NCI-H774 (cell line): Measurements from ENCODE around the gene PRR5L.

Experiments used
- DNase-seq: peaks from one replicate; lab custom pipeline; 2025; lab: John Stamatoyannopoulos, UW

The PRR5L gene, protein sequence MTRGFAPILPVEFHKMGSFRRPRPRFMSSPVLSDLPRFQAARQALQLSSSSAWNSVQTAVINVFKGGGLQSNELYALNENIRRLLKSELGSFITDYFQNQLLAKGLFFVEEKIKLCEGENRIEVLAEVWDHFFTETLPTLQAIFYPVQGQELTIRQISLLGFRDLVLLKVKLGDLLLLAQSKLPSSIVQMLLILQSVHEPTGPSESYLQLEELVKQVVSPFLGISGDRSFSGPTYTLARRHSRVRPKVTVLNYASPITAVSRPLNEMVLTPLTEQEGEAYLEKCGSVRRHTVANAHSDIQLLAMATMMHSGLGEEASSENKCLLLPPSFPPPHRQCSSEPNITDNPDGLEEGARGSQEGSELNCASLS

DNA sequence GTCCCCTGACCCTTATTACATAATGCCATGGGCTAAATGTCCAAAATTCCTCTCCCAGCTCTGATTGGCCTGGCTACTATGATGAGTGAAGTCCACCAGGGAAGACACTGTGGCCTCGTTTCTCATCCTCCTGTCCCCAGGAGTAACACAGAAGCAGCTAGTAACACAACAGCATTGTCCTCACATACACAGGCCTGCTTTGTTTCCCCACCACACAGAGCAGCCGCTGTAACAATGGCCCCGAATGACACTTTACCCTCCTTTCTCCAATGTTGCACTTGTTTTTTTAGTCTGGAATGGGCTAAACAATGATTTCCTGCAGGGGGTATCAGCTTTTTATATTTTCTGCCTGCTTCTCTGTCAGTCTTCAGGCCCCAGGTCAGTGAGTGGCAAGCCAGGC is at the start of gene PRR5L:
TSS of gene PRR5L (plus strand) at position 363 of the 400 bp plus-strand sequence. CDS start 104,834 bp downstream, outside the sequence.
- no peak for DNase-seq

DNA sequence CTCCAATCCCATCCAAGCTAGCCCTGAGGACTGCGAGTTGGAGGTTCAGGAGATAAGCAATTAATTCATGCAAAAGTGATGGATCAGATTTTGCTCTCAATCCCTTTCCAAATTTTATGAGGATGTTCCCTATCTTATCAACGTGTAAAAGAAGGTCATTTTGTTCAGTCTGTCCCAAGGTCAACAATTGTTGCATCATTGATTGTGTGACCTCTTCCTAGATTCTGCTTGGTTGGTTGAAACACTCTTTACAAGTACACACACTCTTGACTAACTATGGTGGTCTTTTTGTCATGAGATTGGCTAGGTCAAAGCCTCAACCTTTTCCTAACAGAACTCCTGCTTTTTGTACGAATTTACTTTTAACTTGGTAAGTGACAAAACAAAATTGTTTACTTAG is 48.6 kb upstream of the PRR5L start:
- DNase-seq: no peak

- DNase-seq: no peak
These were observed 47.7 kb upstream of the PRR5L start for GRCh38 chr11:36248436-36248835.

GRCh38 chr11:36249246-36249645 is 46.8 kb upstream of the PRR5L start:
- DNase-seq: no peak

DNA sequence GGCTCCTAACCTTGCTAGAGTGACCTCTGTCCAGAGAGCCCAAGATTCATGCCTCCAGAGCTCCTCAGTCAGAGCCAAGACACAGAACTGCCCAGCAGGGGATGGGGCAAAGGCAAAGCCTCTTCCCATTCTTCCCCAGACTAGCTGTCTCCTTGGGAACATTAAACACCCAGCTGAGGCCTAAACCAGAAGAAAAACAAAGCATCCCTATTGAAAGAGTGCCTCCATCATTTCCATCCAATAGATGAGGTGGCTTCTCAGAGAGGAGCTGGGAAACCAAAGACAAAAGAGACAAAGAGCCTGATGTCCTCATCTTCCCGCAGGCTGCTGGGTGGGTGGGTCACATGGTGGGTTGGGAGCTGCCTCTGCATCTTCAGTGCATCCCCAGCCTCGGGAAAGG is 44.3 kb upstream of the PRR5L start:
- DNase-seq: no peak

DNA sequence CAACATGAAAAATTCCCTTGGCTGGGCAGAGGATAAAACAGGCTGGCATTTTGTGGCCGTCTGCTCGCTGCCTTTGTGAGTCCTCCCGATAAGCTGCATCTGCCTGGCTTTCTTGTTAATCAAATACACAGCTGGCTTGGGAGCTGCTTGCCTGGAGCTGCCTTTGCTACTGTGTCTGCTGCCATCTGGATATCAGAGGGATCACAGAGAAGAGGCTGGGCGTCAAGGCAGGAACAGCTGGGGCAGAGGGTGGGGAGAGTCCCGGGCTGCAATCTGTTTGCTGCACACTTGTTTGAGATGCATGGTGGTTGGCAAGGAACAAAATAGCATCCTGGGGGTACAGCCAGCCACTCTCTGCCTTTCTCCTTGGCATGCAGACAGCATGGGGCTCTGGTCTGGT is 42.9 kb upstream of the PRR5L start:
- no peak for DNase-seq

DNA sequence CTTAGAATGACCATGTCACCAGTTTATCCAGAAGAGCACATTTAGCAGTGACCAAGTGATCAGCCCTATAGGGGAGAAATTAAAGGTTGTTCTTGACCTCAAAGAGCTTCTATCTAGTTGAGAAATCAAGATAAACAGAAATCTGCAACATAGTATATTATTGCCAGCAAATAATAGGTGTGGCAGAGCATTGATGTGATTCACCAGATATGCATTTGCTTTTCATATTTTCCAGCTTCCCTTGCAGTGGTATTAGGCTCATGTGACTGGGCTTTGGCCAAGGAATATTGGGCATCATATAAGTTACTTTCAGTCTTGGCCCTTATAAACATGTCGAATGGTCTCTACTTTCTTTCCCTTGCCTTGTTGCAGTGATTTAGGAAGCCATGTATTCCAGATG is 41.4 kb upstream of the PRR5L start:
- DNase-seq: no peak

DNA sequence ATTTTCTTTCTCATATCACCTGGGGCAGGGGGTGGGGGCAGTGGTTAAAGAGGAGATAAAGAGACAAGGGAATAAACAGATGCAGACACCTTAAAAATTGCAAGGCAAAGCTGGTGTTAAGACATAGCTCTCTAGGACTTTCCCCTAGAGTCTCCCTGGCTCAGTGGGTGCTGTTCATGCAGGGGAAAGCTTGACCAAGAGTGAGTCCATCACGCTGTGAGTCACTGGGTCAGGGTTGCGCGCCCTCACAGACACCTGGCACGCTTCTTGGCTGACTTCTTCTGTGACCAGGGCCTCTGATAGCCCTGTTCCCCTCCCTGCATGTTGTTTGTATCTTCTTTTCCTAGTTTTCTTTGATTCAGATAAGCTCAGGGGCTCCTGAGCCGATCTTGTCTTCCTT is 38.7 kb upstream of the PRR5L start:
- DNase-seq: no peak

GRCh38 chr11:36258730-36259360 is 37.2 kb upstream of the PRR5L start:
- DNase-seq: peak; percentile 47

DNA sequence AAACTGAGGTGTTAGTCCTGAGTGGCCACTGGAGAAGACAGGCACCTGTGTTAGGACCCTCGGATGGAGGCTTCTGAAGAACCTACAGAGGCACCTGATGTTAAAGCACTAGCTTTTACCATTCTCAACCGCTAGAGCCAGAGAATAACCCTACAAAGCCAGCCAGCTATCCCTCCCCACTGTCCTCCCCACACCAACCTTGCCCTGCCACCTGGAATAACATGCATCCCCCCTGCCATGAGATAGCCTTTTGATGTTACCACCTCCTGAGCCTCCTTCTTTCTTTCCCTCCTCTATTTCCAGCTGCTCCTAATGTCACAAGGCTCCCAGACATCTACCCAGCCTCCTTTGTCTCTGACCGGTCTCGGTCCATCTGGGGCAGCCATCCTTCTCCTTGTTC is 35.0 kb upstream of the PRR5L start:
- no peak for DNase-seq

GRCh38 chr11:36264011-36264972 is 31.8 kb upstream of the PRR5L start:
- DNase-seq: no peak

DNA sequence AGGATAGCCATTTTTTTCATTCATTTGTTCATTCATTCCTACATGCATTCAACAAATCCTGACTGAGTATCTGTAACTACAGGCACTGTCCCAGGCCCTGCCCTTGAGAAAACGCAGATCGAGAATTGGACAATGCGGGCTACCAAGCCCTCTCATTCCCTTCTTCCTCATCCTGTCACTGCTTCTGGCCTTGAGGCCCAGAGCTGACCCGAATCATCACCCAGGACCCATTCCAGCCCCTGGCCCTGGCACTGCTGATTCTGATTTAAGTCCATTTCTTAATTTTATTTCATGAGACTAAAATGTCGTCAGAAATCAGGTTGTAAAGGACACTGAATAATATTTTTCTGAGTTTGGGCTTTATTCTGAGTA is 31.1 kb upstream of the PRR5L start:
- no peak for DNase-seq

DNA sequence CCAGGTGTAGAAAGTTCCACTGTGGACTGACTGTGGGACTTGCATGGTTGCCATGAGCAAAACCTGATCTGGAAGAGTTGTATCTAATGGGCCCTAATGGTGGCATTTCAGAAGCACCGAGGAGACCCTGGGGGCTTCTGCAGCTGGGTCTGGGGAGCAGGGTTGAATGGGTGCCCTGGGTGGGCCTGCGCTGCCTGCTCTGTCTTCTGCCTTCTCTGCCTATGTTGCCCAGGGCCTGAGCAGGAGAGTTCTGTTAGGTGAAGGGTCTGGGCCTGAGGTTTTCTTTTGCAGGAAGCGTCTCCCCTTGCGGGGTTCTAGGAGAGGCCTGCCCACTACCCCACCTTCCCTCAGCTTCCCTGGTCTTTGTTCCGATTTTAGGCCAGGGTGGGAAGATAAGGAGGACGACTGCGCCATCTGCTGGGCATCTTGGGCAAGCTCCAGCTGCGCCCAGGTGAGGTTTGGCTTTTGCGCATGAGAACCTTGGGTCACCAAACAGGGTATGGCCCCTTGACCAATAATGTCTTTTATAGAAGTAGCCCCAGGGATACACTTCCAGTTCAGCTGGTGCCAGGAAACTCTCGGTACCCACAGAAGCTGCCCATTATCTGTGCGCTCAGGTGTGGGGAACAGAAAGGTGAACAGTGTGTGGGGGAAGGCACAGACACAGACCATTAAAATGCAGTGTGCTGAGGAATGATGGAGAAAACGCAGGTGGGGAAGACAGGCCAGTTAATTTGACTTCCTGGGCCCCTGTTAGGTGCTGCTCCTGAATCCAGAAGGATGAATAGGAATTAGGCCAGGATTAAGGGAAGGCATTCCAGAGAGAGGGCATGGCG is 30.1 kb upstream of the PRR5L start:
- peak; percentile 35 for DNase-seq

DNA sequence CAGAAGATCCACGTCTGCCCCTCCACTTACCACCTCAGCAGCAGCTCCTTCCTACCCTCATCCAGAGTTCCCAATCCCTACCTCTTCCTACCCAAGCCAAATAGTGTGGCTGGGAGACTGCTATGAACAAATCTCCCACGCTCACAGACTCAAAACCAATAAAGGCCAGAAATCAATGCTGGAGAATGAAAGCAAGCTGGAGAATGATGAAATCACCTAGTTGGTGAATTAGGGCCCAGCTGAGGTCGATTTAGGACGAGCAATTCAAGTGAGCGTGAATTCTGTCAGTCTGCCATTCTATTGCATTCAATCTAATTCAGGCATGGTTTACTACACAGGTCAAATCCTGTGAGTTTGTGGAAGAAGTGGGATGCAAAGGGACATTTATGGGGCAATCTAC is 29.3 kb upstream of the PRR5L start:
- no peak for DNase-seq

GRCh38 chr11:36268337-36268985 is 27.6 kb upstream of the PRR5L start:
- no peak for DNase-seq

DNA sequence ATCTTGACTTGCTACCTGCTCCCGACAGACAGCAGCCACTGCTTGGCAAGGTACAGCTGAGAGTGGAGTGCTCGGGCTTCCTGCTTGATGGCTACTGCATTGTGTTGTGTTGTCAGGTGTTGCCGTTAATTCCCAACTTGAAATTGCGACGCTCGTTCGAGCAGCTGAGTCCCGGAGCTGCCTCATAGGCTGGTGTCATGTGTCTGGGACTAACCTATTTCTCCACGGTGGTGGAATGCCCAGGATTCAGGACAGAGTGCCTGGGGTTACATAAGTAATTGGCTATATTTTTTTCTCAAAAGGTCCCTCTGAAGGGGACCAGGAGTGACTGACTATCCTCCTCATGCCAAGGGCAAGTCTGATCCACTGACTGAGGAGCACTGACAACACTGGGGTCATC is 25.4 kb upstream of the PRR5L start:
- no peak for DNase-seq

DNA sequence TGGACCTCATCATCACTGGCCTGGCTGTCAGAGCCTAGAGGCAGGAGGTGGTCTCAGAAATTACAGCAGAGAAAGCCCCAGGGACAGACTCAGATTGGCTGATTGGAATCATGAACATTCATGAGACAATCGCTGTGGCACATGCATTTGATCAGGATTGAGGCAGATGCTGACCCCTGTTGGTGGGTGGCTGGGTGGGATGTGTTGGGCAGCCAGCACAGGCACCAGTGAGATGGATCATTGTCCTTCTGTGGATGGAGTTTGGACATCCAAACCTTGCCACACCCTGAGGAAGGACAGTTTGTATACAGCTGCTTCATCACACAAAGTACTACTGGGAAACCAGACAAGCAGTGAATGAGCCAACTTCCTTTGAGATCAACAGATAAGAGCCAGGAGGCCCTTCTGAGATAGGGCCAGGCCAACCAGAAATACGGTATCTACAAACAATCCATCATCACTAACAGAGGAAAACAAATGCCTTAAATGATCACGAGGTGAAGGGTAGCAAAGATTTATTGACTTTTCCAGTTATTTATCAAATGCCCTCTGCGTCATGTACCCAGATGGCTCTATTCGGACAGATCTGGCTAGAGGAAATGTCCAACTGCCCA is 24.2 kb upstream of the PRR5L start:
- no peak for DNase-seq

- DNase-seq: peak; percentile 11
These were observed 23.0 kb upstream of the PRR5L start for GRCh38 chr11:36273110-36273509.

DNA sequence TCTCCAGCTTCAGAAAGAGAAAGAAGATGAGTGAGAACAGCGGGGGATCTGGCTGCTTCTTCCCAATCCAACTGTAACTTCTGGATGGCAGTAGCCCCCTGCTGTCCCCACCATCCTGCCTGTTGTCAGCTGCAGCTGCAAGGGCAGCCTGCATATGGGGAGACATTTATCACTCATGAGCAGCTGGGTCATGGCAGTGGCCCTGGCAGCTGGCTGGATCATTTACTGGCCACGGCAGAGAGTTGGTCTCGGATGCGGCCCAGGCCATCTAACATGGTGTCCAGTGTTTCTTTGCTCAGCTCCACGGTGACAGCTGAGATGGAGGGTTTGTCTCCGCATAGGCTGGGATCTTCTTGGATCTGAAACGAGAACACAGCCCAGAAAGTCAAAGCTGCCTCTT is 21.7 kb upstream of the PRR5L start:
- no peak for DNase-seq

DNA sequence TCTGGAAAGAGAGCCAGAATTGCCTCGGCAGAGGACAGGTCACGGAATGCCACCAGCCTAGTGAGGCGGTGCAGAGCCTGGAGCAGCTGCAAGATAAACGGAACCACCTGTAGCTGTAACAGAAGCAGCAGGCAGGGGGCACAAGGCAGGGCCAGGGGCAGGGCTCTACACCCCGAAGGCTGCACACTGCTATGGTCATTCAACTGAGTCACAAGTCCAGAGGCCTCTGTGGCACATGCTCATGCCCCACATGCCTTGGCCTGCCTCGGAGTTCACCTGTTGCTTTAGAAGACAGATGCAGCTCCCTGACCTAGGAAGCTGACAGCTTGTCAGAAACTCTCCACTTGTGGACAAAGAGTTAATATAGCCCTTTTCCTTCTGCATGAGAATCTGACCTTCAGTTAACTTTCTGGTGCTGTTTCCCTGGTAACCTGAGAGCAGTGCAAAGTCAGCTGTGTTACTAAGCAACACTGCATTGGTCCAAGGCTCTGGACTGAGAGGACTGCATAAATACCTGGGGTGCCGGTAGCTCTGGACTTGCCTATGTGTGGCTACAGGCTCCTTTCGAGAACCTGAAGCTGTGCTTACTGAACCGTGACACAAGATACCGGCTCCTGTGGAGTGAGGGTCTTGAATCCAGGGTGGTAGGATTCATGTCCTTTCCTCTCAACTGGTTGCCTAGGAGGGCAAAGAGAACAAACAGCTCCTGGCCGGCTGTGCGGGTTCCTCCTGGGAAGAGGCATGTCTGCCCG is 17.4 kb upstream of the PRR5L start:
- DNase-seq: no peak
